HepG2 (cell line): ENCODE results near the gene MED15. TPM values are rescaled to one million over a fixed set of nuclear protein-coding genes. Genes with fewer than 3 reads are reported as not detected.

Source experiments
- ATAC-seq: fragments of 200-7000 bp; cut with Tn5 transposase; 3 replicates; pipeline ENCODE4 v1.9.1; 2020; ENCODE audit warnings: mild to moderate bottlenecking, moderate library complexity
- BruUV-seq: library from RNA; stranded (reverse); fragments of 400-500 nt; replicated peaks from 2 replicates; lab custom pipeline; 2021; lab: Mats Ljungman, UMichigan
- CTCF ChIA-PET: fragments of 300-600 bp; formaldehyde crosslinking; extraction: SDS; loops from one replicate; lab custom pipeline; 2021; ENCODE audit warnings: low total read pairs, inconsistent platforms, low intra/inter-chr PET ratio; lab: Yijun Ruan, JAX
- POLR2A ChIA-PET: fragments of 350-600 bp; sonication (Branson Sonifier 250); formaldehyde crosslinking; loops from one replicate; lab custom pipeline; 2020; ENCODE audit warnings: antibody characterized with exemption, inconsistent platforms; lab: Yijun Ruan, JAX
- DNase-seq: peaks from one replicate; pipeline ENCODE4 v3.0.0-alpha.2; 2015; ENCODE audit warnings: low spot score
- FAIRE-seq: peaks from 3 replicates; lab custom pipeline; 2011; peaks lifted over from hg19 to GRCh38; lab: Jason Lieb, UNC
- H2AFZ ChIP-seq: one replicate; pipeline ENCODE4 v1.6.1; 2011; ENCODE audit warnings: low read length, inconsistent platforms
- H3K27ac ChIP-seq: fragments of 300-600 bp; 3 replicates; pipeline ENCODE4 v1.8.0; 2011; ENCODE audit warnings: mixed run types, mild to moderate bottlenecking, mixed read lengths, low read length, inconsistent platforms; ENCODE audit not compliant: insufficient read depth; ENCODE audit errors: extremely low read length
- H3K27me3 ChIP-seq, 2 experiments: fragments of 200-600 bp in 1 of 2; 2 replicates in 1 of 2; 3 replicates in 1 of 2; pipeline versions ENCODE4 v1.6.0 to v1.8.0; 2011; ENCODE audit warnings: low read length in 2 of 2, mild to moderate bottlenecking in 2 of 2, moderate library complexity in 2 of 2, inconsistent platforms in 1 of 2; ENCODE audit not compliant: insufficient read depth in 2 of 2, control insufficient read depth in 1 of 2
- H3K36me3 ChIP-seq, 2 experiments: fragments of 200-600 bp in 1 of 2; replicated peaks in 1 of 2; 2 replicates in 1 of 2; 3 replicates in 1 of 2; pipeline versions ENCODE4 v1.5.1 to v1.8.0; 2011; ENCODE audit warnings: low read length in 2 of 2, inconsistent platforms in 1 of 2; ENCODE audit not compliant: insufficient read depth in 2 of 2, control insufficient read depth in 1 of 2
- H3K4me1 ChIP-seq: 2 replicates; pipeline ENCODE4 v1.5.1; 2012; ENCODE audit warnings: low read length, inconsistent platforms; ENCODE audit not compliant: insufficient read depth
- H3K4me2 ChIP-seq: 2 replicates; pipeline ENCODE4 v1.6.0; 2011; ENCODE audit warnings: low read depth, low read length, inconsistent platforms
- H3K4me3 ChIP-seq, 3 experiments: fragments of 200-600 bp in 1 of 3; sonication (generic), shearing (Covaris generic) in 1 of 3; replicated peaks in 1 of 3; 2 replicates each; pipeline ENCODE4 v1.5.1; 2011 to 2016; ENCODE audit warnings: low read length in 3 of 3, inconsistent platforms in 2 of 3, low read depth in 2 of 3, mild to moderate bottlenecking in 2 of 3, control low read depth in 1 of 3, mixed read lengths in 1 of 3; ENCODE audit not compliant: insufficient read depth in 1 of 3
- H3K79me2 ChIP-seq: one replicate; pipeline ENCODE4 v1.6.1; 2011; ENCODE audit warnings: low read length, inconsistent platforms; ENCODE audit not compliant: insufficient read depth
- H3K9ac ChIP-seq: 2 replicates; pipeline ENCODE4 v1.6.0; 2011; ENCODE audit warnings: mild to moderate bottlenecking, low read depth, low read length, inconsistent platforms; ENCODE audit not compliant: insufficient read depth
- H3K9me3 ChIP-seq: 2 replicates; pipeline ENCODE4 v1.5.1; 2012; ENCODE audit warnings: mild to moderate bottlenecking, low read length
- H4K20me1 ChIP-seq: 2 replicates; pipeline ENCODE4 v1.6.0; 2011; ENCODE audit warnings: inconsistent platforms, mild to moderate bottlenecking, low read length, moderate library complexity; ENCODE audit not compliant: insufficient read depth
- CEBPB ChIP-seq: IDR thresholded peaks from 2 replicates; pipeline ENCODE4 v1.6.1; 2011; ENCODE audit warnings: low read depth, low read length, improper control_type of control experiment, borderline replicate concordance
- ELF1 ChIP-seq: sonication (generic); formaldehyde crosslinking; IDR thresholded peaks from 2 replicates; pipeline ENCODE4 v1.4.0; 2020; ENCODE audit warnings: missing genetic modification reagents
- HNF4G ChIP-seq, 2 experiments: sonication (generic) in 1 of 2; formaldehyde crosslinking in 1 of 2; IDR thresholded peaks; 2 replicates each; pipeline versions ENCODE4 v1.4.0 to v1.6.1; 2011 to 2020; ENCODE audit warnings: borderline replicate concordance in 2 of 2, low read depth in 2 of 2, mild to moderate bottlenecking in 2 of 2, low read length in 1 of 2, missing genetic modification reagents in 1 of 2, moderate library complexity in 1 of 2
- MAZ ChIP-seq, 2 experiments: sonication (generic) in 1 of 2; formaldehyde crosslinking in 1 of 2; IDR thresholded peaks; 2 replicates each; pipeline versions ENCODE4 v1.5.0 to v1.6.1; 2012 to 2020; ENCODE audit warnings: low read depth in 2 of 2, mild to moderate bottlenecking in 2 of 2, borderline replicate concordance in 1 of 2, improper control_type of control experiment in 1 of 2, low read length in 1 of 2, missing genetic modification reagents in 1 of 2, moderate library complexity in 1 of 2
- SAP130 ChIP-seq: IDR thresholded peaks from 2 replicates; pipeline ENCODE4 v1.6.1; 2016; ENCODE audit warnings: low read depth
- ZFP36L1 ChIP-seq: sonication (generic); formaldehyde crosslinking; IDR thresholded peaks from 2 replicates; pipeline ENCODE4 v1.8.0; 2022; ENCODE audit warnings: mild to moderate bottlenecking, missing genetic modification reagents, moderate library complexity
- ZNF24 ChIP-seq: fragments of 450-650 bp; IDR thresholded peaks from 2 replicates; pipeline ENCODE4 v1.6.1; 2017; ENCODE audit warnings: antibody characterized with exemption, mild to moderate bottlenecking
- ZNF557 ChIP-seq: sonication (generic); formaldehyde crosslinking; IDR thresholded peaks from 2 replicates; pipeline ENCODE4 v1.4.0; 2020; ENCODE audit warnings: missing genetic modification reagents
- ZNF567 ChIP-seq: sonication (generic); formaldehyde crosslinking; IDR thresholded peaks from 2 replicates; pipeline ENCODE4 v1.8.1; 2023; ENCODE audit warnings: mild to moderate bottlenecking, missing genetic modification reagents, borderline replicate concordance
- WGBS: methylation state at CpG from one replicate; pipeline ENCODE4 v1.1.6; 2017; ENCODE audit warnings: low lambda C conversion rate; 5-methylcytosine and 5-hydroxymethylcytosine counted together
- in situ Hi-C: cut with HindIII; loops from 2 replicates; pipeline ENCODE4 v1.10.0; 2017; ENCODE audit warnings: low pct_unique_long_range_greater_than_20kb; ENCODE audit not compliant: extremely low pct_ligation_motif_present
- intact Hi-C: fragments of 100-400 bp; cut with micrococcal nuclease; formaldehyde crosslinking; loops from one replicate; pipeline ENCODE4 v1.10.0; 2022; ENCODE audit not compliant: unreplicated experiment
- polyA plus RNA-seq, 8 experiments: library from polyadenylated mRNA; depleted of rRNA in 3 of 8; stranded (reverse) in 7 of 8; unstranded in 1 of 8; fragments of >200 nt; fragmentation: Illumina TruSeq in 4 of 8; extraction: Trizol in 4 of 8; gene quantifications; 2 replicates each; pipeline versions ENCODE4 v1.2.1 to v1.2.3, GENCODE V29; 2011 to 2016; ENCODE audit warnings: low read depth in 4 of 8, missing spikeins in 1 of 8, mixed read lengths in 1 of 8; ENCODE audit not compliant: insufficient read depth in 1 of 8
- total RNA-seq, 5 experiments: library from RNA; depleted of rRNA; stranded (reverse); fragments of >200 nt; fragmentation: Illumina TruSeq; extraction: Trizol; gene quantifications; 2 replicates each; pipeline ENCODE4 v1.2.3, GENCODE V29; 2016; ENCODE audit warnings: low read depth in 1 of 5
- TF ChIP-seq, protein P1 (sequence below): sonication (generic); formaldehyde crosslinking; IDR thresholded peaks from 2 replicates; pipeline ENCODE4 v1.9.0; 2021; ENCODE audit warnings: missing genetic modification reagents, mild to moderate bottlenecking, borderline replicate concordance
- TF ChIP-seq, protein P2 (sequence below): sonication (generic); formaldehyde crosslinking; IDR thresholded peaks from 2 replicates; pipeline ENCODE4 v1.5.0; 2020; ENCODE audit warnings: mild to moderate bottlenecking, missing genetic modification reagents
- TF ChIP-seq, protein P3 (sequence below): sonication (generic); formaldehyde crosslinking; IDR thresholded peaks from 2 replicates; pipeline ENCODE4 v1.4.0; 2020; ENCODE audit warnings: mild to moderate bottlenecking, missing genetic modification reagents, borderline replicate concordance
- TF ChIP-seq, protein P4 (sequence below): sonication (generic); formaldehyde crosslinking; IDR thresholded peaks from 2 replicates; pipeline ENCODE4 v1.5.0; 2020; ENCODE audit warnings: missing genetic modification reagents, mild to moderate bottlenecking, borderline replicate concordance

MED15 gene
- total and polyA plus RNA-seq, 2 of the 13 experiments (the other 11 are each of a cell fraction or from before 2014, with no cell fraction given), result 14.3 to 27.0 TPM

DNA sequence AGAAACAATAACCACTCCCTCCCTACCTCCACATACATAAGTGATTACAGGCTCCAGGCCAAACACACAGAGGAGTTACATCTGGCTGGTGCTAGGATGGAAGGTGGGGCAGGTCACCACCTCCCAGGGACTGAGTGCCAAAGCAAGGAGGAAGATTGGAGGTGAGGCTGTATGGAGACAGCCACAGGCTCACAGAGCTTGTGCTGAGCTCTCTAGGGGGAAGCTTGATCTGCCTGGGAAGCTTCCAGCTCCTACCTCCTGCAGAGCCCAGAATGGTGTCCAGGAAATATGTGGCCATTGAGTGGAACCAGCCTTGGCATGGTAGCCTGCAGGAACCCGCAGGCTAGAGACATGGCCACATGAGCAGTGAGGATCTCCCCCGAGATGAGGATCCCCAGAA lies 3.6 kb upstream of the MED15 start:
- FAIRE-seq (no peak), DNase-seq (no peak), ATAC-seq (no peak)
- H3K36me3 ChIP-seq, result no peaks in the 10 kb centered on the region; a peak in 1 of 5 replicates
- H4K20me1 ChIP-seq, result peaks cover 2% of the 10 kb centered on the region; the same call in 1 of the 2 replicates
- CTCF ChIA-PET, result no interaction called here
- in situ Hi-C loops, result no loop called here
- TF ChIP-seq, protein P1, sequence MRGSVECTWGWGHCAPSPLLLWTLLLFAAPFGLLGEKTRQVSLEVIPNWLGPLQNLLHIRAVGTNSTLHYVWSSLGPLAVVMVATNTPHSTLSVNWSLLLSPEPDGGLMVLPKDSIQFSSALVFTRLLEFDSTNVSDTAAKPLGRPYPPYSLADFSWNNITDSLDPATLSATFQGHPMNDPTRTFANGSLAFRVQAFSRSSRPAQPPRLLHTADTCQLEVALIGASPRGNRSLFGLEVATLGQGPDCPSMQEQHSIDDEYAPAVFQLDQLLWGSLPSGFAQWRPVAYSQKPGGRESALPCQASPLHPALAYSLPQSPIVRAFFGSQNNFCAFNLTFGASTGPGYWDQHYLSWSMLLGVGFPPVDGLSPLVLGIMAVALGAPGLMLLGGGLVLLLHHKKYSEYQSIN, result no peak
- TF ChIP-seq HNF4G (IDR thresholded peaks at IDR 0.05; ENCODE audit: borderline replicate concordance, low read depth, low read length) (no peak), HNF4G (CRISPR knock-in tag; IDR thresholded peaks at IDR 0.05; ENCODE audit: borderline replicate concordance, low read depth) (no peak), CEBPB (no peak), SAP130 (CRISPR knock-in tag) (no peak), MAZ (IDR thresholded peaks at IDR 0.05; ENCODE audit: borderline replicate concordance, low read depth, low read length) (no peak), MAZ (CRISPR knock-in tag; IDR thresholded peaks at IDR 0.05; ENCODE audit: low read depth) (no peak), ZNF567 (CRISPR knock-in tag) (no peak), ZFP36L1 (CRISPR knock-in tag) (no peak), ELF1 (no peak), ZNF557 (CRISPR knock-in tag) (no peak), ZNF24 (no peak)
- TF ChIP-seq, protein P2, sequence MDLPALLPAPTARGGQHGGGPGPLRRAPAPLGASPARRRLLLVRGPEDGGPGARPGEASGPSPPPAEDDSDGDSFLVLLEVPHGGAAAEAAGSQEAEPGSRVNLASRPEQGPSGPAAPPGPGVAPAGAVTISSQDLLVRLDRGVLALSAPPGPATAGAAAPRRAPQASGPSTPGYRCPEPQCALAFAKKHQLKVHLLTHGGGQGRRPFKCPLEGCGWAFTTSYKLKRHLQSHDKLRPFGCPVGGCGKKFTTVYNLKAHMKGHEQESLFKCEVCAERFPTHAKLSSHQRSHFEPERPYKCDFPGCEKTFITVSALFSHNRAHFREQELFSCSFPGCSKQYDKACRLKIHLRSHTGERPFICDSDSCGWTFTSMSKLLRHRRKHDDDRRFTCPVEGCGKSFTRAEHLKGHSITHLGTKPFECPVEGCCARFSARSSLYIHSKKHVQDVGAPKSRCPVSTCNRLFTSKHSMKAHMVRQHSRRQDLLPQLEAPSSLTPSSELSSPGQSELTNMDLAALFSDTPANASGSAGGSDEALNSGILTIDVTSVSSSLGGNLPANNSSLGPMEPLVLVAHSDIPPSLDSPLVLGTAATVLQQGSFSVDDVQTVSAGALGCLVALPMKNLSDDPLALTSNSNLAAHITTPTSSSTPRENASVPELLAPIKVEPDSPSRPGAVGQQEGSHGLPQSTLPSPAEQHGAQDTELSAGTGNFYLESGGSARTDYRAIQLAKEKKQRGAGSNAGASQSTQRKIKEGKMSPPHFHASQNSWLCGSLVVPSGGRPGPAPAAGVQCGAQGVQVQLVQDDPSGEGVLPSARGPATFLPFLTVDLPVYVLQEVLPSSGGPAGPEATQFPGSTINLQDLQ (CRISPR knock-in tag), result no peak
- TF ChIP-seq, protein P3, sequence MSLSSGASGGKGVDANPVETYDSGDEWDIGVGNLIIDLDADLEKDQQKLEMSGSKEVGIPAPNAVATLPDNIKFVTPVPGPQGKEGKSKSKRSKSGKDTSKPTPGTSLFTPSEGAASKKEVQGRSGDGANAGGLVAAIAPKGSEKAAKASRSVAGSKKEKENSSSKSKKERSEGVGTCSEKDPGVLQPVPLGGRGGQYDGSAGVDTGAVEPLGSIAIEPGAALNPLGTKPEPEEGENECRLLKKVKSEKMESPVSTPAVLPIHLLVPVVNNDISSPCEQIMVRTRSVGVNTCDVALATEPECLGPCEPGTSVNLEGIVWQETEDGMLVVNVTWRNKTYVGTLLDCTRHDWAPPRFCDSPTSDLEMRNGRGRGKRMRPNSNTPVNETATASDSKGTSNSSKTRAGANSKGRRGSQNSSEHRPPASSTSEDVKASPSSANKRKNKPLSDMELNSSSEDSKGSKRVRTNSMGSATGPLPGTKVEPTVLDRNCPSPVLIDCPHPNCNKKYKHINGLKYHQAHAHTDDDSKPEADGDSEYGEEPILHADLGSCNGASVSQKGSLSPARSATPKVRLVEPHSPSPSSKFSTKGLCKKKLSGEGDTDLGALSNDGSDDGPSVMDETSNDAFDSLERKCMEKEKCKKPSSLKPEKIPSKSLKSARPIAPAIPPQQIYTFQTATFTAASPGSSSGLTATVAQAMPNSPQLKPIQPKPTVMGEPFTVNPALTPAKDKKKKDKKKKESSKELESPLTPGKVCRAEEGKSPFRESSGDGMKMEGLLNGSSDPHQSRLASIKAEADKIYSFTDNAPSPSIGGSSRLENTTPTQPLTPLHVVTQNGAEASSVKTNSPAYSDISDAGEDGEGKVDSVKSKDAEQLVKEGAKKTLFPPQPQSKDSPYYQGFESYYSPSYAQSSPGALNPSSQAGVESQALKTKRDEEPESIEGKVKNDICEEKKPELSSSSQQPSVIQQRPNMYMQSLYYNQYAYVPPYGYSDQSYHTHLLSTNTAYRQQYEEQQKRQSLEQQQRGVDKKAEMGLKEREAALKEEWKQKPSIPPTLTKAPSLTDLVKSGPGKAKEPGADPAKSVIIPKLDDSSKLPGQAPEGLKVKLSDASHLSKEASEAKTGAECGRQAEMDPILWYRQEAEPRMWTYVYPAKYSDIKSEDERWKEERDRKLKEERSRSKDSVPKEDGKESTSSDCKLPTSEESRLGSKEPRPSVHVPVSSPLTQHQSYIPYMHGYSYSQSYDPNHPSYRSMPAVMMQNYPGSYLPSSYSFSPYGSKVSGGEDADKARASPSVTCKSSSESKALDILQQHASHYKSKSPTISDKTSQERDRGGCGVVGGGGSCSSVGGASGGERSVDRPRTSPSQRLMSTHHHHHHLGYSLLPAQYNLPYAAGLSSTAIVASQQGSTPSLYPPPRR, result no peak
- TF ChIP-seq, protein P4, sequence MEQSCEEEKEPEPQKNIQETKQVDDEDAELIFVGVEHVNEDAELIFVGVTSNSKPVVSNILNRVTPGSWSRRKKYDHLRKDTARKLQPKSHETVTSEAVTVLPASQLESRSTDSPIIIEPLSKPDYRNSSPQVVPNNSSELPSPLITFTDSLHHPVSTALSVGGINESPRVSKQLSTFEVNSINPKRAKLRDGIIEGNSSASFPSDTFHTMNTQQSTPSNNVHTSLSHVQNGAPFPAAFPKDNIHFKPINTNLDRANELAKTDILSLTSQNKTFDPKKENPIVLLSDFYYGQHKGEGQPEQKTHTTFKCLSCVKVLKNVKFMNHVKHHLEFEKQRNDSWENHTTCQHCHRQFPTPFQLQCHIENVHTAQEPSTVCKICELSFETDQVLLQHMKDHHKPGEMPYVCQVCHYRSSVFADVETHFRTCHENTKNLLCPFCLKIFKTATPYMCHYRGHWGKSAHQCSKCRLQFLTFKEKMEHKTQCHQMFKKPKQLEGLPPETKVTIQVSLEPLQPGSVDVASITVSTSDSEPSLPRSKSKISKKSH (CRISPR knock-in tag), result no peak
- H3K27ac ChIP-seq, result no peak overlapping the region
- H3K79me2 ChIP-seq, result peaks cover 14% of the 10 kb centered on the region
- H3K27me3 ChIP-seq, result peaks cover 0 to 4% of the 10 kb centered on the region in 2 experiments; a peak in 1 of 5 replicates
- H2AFZ ChIP-seq, result no peak overlapping the region
- BruUV-seq, result no TSS peak
- intact Hi-C loops, result no loop called here
- POLR2A ChIA-PET, result no interaction called here
- WGBS, result 83% methylated on average over 2 of the region's 2 CpGs
- no peak overlapping the region for H3K4me3 ChIP-seq
- H3K4me1 ChIP-seq, result peaks cover 10% of the 10 kb centered on the region
- no peak overlapping the region for H3K9ac ChIP-seq
- H3K9me3 ChIP-seq, result no peaks in the 10 kb centered on the region
- H3K4me2 ChIP-seq, result no peak overlapping the region
